HG03460 (cell line): ENCODE results near the gene KNDC1.
"Not testable (repeated sequence)": the region's sequence is repeated elsewhere in the genome, so short reads cannot be mapped to it uniquely, and the experiment has no call there.

Experiments
- ATAC-seq: cut with Tn5 transposase; IDR thresholded peaks from one replicate; pipeline ENCODE4 v1.9.1; 2021; ENCODE audit not compliant: unreplicated experiment

The KNDC1 gene

DNA sequence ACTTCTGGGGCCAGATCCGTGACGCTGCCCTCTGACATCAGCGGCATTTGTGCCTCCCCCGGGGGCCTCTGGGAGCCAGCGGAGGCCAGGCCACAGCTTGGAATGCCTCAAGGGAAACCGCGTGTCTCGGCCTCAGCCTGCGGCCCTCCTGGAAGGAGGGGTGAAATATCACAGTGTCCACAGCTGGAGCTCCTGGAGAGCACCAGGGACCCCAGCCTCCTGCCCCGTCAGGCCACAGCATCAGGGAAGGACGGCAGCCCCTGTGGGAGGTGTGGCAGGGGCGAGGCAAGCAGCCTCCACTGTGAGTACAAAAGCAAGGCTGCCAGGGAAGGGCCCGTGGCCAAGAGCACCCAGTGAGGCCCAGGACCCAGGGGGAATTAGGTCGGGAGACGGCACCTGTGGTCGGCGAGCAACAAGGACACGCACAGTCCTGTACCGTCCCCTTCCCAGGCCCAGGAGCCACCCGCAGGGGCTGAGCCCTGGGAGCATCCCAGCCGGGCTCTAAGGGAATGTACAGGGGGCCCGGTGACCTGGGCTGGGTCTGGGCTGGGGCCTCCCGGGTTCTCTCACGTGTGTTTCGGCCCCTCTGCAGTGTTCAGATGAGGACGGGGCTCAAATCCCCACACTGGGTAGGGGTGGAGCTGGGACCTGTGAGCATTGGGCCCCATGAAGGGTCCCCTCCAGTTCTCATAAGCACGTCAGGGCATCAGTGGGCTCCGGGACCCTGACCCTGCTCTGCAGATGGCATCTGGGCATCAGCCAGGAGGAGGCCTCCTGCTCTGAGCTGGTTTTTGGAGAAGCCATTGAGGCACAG, 18.7 kb upstream of the KNDC1 start:
- ATAC-seq: no peak

DNA sequence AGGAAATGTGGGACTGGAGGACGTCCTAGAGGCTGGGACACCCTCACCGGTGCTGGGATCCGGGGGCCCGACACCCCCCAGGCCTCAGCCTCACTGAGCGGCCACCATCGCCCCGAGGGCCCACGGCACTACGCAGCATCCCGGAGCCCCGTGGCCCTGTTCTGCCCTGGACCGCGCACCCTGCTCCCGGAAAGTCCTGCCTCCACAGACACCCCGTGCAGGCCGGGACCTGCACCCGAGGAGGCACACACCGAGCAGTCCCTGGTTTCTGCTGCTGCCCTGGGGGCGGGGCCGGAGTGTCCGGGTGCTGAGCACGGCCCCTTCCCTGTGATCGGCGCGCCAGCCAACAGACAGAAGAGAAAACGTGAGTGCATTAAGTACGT, 18.1 kb upstream of the KNDC1 start:
- ATAC-seq: no peak

GRCh38 chr10:133142523-133143199, 17.4 kb upstream of the KNDC1 start:
- ATAC-seq: no peak

GRCh38 chr10:133143200-133143533, 16.9 kb upstream of the KNDC1 start:
- no peak for ATAC-seq

DNA sequence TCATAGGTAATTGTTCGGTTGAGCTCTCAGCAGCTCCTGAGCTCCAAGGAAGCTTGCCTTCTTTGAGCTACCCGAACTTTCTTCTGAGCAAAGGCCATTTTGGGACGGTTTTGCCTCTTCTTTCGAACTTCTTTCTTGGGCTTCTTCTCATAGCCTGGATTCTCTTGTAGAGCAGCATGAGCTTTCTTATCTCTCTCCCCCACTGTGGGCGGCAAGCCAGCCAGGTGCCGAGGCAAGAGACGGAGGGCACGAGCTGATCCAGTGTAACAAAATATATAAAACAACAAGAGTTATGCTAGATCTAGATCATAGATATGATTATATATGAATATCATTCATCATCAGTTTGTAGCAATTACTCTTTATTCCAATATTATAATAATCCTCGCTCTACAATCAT, 16.5 kb upstream of the KNDC1 start:
- ATAC-seq: no peak

DNA sequence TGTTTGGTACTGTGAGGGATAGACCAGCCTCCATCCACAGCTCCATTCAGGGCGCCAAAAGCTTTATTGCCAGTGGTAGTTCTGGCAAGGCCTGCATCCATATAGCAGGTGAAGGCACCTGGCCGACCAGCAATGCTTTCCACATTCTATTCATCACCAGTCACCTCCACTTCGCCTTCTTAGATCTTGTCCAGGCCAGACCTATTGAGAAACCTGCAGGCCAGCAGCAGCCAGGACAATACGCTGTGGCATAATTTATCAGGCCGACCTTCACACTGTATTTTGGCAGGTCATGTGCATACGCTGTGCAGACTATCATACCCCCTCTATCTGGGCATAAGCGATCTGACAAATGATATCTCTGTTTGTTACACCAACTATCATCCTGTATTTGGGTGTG, 15.2 kb upstream of the KNDC1 start:
- no peak for ATAC-seq

GRCh38 chr10:133150226-133150625, 9.8 kb upstream of the KNDC1 start:
- no peak for ATAC-seq

DNA sequence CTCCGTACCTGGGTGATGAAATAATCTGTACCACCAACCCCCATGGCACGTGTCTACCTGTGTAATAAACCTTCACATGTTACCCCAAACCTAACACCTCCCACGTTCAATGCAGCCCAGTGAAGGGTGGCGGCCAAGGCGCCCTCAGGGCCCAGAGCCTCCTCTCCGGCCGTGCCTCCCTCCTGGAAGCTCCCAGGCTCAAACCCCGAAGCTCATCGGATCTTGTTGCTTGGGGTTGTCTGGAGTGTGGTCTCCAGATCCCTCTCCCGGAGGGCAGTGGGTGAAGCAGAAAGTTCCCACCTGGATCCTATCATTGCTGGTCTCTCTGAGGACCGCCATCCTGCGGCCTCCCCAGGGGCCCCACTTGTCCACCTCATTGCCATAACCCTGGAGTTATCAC, 9.4 kb upstream of the KNDC1 start:
- ATAC-seq: no peak

GRCh38 chr10:133151071-133151470, 8.9 kb upstream of the KNDC1 start:
- ATAC-seq: not testable (repeated sequence)

GRCh38 chr10:133151543-133151972, 8.5 kb upstream of the KNDC1 start:
- ATAC-seq: no peak

DNA sequence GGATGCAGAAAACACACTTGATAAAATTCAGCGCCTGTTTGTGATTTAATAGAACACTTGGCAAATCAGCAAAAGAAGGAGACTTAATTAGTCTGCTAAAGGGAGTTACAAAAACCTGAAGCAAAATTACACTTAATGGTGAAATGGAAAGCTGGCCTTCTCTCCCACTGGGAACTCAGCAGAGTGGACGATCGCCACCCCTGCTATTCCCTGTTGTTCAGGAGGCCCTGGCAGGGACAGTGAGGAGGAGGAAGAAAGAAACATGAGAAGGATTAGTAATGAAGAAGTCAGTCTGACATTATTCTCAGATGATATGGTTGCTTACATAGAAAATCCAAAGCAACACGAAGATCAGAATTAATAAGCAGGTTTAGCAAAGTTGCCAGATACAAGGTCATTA, 5.6 kb upstream of the KNDC1 start:
- no peak for ATAC-seq

- no peak for ATAC-seq
Observed at GRCh38 chr10:133154996-133155778, 4.8 kb upstream of the KNDC1 start.

GRCh38 chr10:133156674-133157579, 3.1 kb upstream of the KNDC1 start:
- ATAC-seq: no peak

DNA sequence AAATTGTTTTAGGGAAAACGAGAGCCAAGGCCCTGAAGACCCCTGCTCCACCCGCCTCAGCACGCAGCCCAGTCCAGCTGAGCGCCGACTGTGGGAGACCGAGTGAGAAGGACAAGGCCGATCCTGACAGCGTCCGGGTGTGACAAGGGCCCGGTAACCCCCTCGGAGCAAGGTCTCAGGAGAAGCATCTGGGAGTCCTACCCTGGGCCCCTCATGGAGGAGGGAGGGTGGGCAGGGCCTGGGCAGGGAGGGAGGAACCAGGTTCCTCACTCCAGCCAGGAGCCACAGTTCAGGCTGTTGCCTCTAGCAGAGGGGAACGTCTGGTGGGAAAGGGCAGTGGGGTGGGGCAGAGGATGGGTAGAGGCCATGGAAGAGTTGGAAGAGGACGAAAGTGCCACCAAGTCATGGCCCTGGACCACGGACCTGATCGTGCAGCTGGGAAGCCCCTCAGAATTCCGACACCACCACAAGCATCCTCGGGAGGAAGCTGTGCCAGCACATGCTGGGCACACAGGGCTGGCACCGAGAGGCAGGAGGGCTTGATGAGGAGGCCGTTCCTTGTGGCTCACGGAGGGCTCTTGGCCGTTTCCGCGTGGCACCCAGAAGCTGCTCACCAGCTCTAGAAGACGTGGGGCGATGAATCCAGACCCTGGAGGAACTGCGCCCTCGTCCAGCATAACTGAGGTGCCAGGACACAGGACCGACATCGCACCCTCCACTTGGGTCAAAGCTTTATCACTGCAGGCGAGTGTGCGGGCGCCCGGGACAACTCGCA, 2.2 kb upstream of the KNDC1 start:
- ATAC-seq: no peak

- ATAC-seq: no peak
Observed at GRCh38 chr10:133158437-133158755, 1.6 kb upstream of the KNDC1 start.

- ATAC-seq: no peak
Observed at GRCh38 chr10:133158756-133159610, 1.0 kb upstream of the KNDC1 start.

- ATAC-seq: no peak
Observed at GRCh38 chr10:133159611-133159949, 439 bp upstream of the KNDC1 start.

GRCh38 chr10:133160826-133161471, 930 bp downstream of the KNDC1 start:
- ATAC-seq: no peak
